GM12878 (cell line): ENCODE data around the gene KIRREL3. TPM values are rescaled to one million over a fixed set of nuclear protein-coding genes. Genes with fewer than 3 reads are reported as not detected.

Source experiments
- ATAC-seq: fragments of 200-7000 bp; cut with Tn5 transposase; 3 replicates; pipeline ENCODE4 v1.9.1; 2020; ENCODE audit warnings: mild to moderate bottlenecking, moderate library complexity
- BruUV-seq: library from RNA; stranded (reverse); fragments of 400-500 nt; replicated peaks from 2 replicates; lab custom pipeline; 2021; lab: Mats Ljungman, UMichigan
- CTCF ChIA-PET: fragments of 300-600 bp; sonication (Branson Sonifier 250); formaldehyde crosslinking; extraction: SDS; loops from one replicate; lab custom pipeline; 2021; ENCODE audit warnings: inconsistent platforms; lab: Yijun Ruan, JAX
- POLR2A ChIA-PET: fragments of 350-600 bp; formaldehyde crosslinking; extraction: SDS; loops from one replicate; lab custom pipeline; 2021; ENCODE audit warnings: inconsistent platforms; lab: Charles Lee
- RAD21 ChIA-PET: fragments of 300-600 bp; sonication (Branson Sonifier 250); formaldehyde crosslinking; loops from one replicate; lab custom pipeline; 2023; ENCODE audit warnings: antibody characterized with exemption; ENCODE audit not compliant: unreplicated experiment; lab: Charles Lee
- SMC1A ChIA-PET: fragments of 300-600 bp; sonication (Branson Sonifier 250); formaldehyde crosslinking; loops from one replicate; lab custom pipeline; 2023; ENCODE audit not compliant: unreplicated experiment, uncharacterized antibody; lab: Charles Lee
- DNase-seq: peaks from one replicate; pipeline ENCODE4 v3.0.0-alpha.2; 2011; ENCODE audit warnings: low read depth, low spot score
- FAIRE-seq: peaks from 3 replicates; lab custom pipeline; 2011; peaks lifted over from hg19 to GRCh38; lab: Jason Lieb, UNC
- H2AFZ ChIP-seq: 2 replicates; pipeline ENCODE4 v1.6.0; 2011; ENCODE audit warnings: low read depth, low read length, control low read depth; ENCODE audit not compliant: control insufficient read depth
- H3K27ac ChIP-seq: 2 replicates; pipeline ENCODE4 v1.5.1; 2011; ENCODE audit warnings: control low read depth; ENCODE audit not compliant: control insufficient read depth, insufficient read depth
- H3K27me3 ChIP-seq, 2 experiments: replicated peaks in 1 of 2; 2 replicates each; pipeline versions ENCODE4 v1.6.0 to v1.6.1; 2011; ENCODE audit warnings: low read length in 1 of 2; ENCODE audit not compliant: control insufficient read depth in 2 of 2, insufficient read depth in 2 of 2
- H3K36me3 ChIP-seq, 2 experiments: 2 replicates each; pipeline ENCODE4 v1.5.1; 2011; ENCODE audit warnings: low read length in 1 of 2; ENCODE audit not compliant: control insufficient read depth in 2 of 2, insufficient read depth in 2 of 2
- H3K4me1 ChIP-seq: 2 replicates; pipeline ENCODE4 v1.6.1; 2011; ENCODE audit warnings: mild to moderate bottlenecking, low read length, moderate library complexity, mixed read lengths; ENCODE audit not compliant: control insufficient read depth, insufficient read depth
- H3K4me2 ChIP-seq: 2 replicates; pipeline ENCODE4 v1.6.0; 2011; ENCODE audit warnings: control low read depth; ENCODE audit not compliant: control insufficient read depth, insufficient read depth
- H3K4me3 ChIP-seq: fragments of 200-600 bp; sonication (generic); 2 replicates; pipeline ENCODE4 v1.5.1; 2016
- H3K79me2 ChIP-seq: 2 replicates; pipeline ENCODE4 v1.6.0; 2011; ENCODE audit warnings: low read length; ENCODE audit not compliant: control insufficient read depth, insufficient read depth
- H3K9ac ChIP-seq: 2 replicates; pipeline ENCODE4 v1.8.0; 2011; ENCODE audit warnings: low read length, control low read depth, mixed read lengths; ENCODE audit not compliant: control insufficient read depth, insufficient read depth
- H3K9me3 ChIP-seq: replicated peaks from 3 replicates; pipeline ENCODE4 v1.5.1; 2011; ENCODE audit warnings: mild to moderate bottlenecking, low read length; ENCODE audit not compliant: control insufficient read depth, insufficient read depth
- H4K20me1 ChIP-seq: 2 replicates; pipeline ENCODE4 v1.6.0; 2011; ENCODE audit not compliant: control insufficient read depth, insufficient read depth
- BHLHE40 ChIP-seq, 2 experiments: fragments of 450-650 bp in 1 of 2; IDR thresholded peaks; 2 replicates each; pipeline ENCODE4 v1.6.1; 2011 to 2017; ENCODE audit warnings: low read depth in 2 of 2, borderline replicate concordance in 1 of 2, improper control_type of control experiment in 1 of 2, low read length in 1 of 2, mild to moderate bottlenecking in 1 of 2
- BMI1 ChIP-seq: fragments of 450-650 bp; IDR thresholded peaks from 2 replicates; pipeline ENCODE4 v1.6.1; 2016; ENCODE audit warnings: mild to moderate bottlenecking, moderate library complexity, borderline replicate concordance
- CBX3 ChIP-seq: fragments of 200-600 bp; sonication (generic); IDR thresholded peaks from 2 replicates; pipeline ENCODE4 v1.6.1; 2016; ENCODE audit warnings: low read depth, borderline replicate concordance
- CUX1 ChIP-seq: IDR thresholded peaks from 2 replicates; pipeline ENCODE4 v1.6.1; 2012; ENCODE audit warnings: improper control_type of control experiment, low read depth, low read length; ENCODE audit not compliant: insufficient replicate concordance
- HCFC1 ChIP-seq: fragments of 150-350 bp; IDR thresholded peaks from 2 replicates; pipeline ENCODE4 v1.6.1; 2014; ENCODE audit warnings: low read length
- KLF5 ChIP-seq: fragments of 450-650 bp; IDR thresholded peaks from 2 replicates; pipeline ENCODE4 v1.6.1; 2014; ENCODE audit warnings: mild to moderate bottlenecking; ENCODE audit not compliant: partially characterized antibody
- POLR2AphosphoS2 ChIP-seq: IDR thresholded peaks from 2 replicates; pipeline ENCODE4 v1.6.1; 2011; ENCODE audit warnings: low read depth, mild to moderate bottlenecking, low read length, improper control_type of control experiment, moderate library complexity
- WGBS: methylation state at CpG from one replicate; pipeline ENCODE4 v1.1.6; 2016; ENCODE audit warnings: low lambda C conversion rate; ENCODE audit not compliant: insufficient replicate concordance, insufficient coverage; ENCODE audit errors: missing lambda C conversion rate; 5-methylcytosine and 5-hydroxymethylcytosine counted together
- in situ Hi-C: fragments of 300-500 bp; cut with MboI; formaldehyde crosslinking; loops from 9 replicates; pipeline ENCODE4 v1.14.3; 2018; ENCODE audit warnings: mixed read lengths
- intact Hi-C: fragments of 100-400 bp; cut with micrococcal nuclease; formaldehyde crosslinking; loops from one replicate; pipeline ENCODE4 v1.14.2; 2022; ENCODE audit not compliant: unreplicated experiment
- polyA plus RNA-seq, 11 experiments: library from polyadenylated mRNA; depleted of rRNA in 4 of 11; unstranded in 6 of 11; stranded (reverse) in 5 of 11; fragments of >200 nt; fragmentation: Nextera tagmentation in 4 of 11; fragmentation: Illumina TruSeq in 1 of 11; extraction: Ambion mirVana in 4 of 11; extraction: Trizol in 1 of 11; gene quantifications; 1 replicate in 1 of 11; 2 replicates in 10 of 11; pipeline versions ENCODE4 v1.2.1 to v1.2.3, GENCODE V29; 2011 to 2016; ENCODE audit warnings: inconsistent platforms in 2 of 11, missing spikeins in 2 of 11, low read depth in 1 of 11
- total RNA-seq, 4 experiments: library from RNA; depleted of rRNA in 3 of 4; stranded (reverse); fragments of >200 nt in 3 of 4; fragmentation: Illumina TruSeq in 1 of 4; extraction: Trizol in 1 of 4; gene quantifications; 2 replicates each; pipeline versions ENCODE4 v1.2.1 to v1.2.3, GENCODE V29; 2013 to 2021
- TF ChIP-seq, protein P1 (sequence below): fragments of 450-650 bp; conservative IDR thresholded peaks from 2 replicates; pipeline ENCODE4 v1.6.1; 2017; ENCODE audit warnings: mild to moderate bottlenecking, moderate library complexity
- TF ChIP-seq, protein P2 (sequence below): fragments of 450-650 bp; formaldehyde crosslinking; IDR thresholded peaks from 2 replicates; pipeline ENCODE4 v1.4.0; 2020; ENCODE audit warnings: mild to moderate bottlenecking, moderate library complexity

The KIRREL3 gene
- total and polyA plus RNA-seq, 10 of the 15 experiments (the other 5 are each of a cell fraction or from before 2014, with no cell fraction given): under 0.01 TPM; not detected in 9

DNA sequence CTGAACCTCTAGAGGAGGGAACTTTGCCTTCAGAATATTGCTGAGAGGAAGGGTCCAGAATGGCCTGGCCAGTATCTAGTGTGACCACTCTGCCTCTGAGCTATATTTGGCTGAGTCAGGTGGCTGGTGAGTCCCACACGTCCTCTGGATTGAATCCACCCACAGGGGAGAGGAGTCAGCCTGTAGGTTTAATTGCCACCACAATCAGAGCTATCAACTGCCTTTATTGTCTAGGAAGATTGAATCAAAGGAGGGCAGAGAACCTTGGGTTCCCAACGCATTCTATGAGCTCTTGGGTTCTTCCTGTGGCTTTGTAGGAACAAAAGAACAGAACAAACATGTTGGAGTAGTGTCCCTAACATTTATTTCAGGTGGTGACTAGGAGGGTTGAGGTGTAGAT, 577.4 kb downstream of the KIRREL3 start (continued):
- TF ChIP-seq, protein P1, sequence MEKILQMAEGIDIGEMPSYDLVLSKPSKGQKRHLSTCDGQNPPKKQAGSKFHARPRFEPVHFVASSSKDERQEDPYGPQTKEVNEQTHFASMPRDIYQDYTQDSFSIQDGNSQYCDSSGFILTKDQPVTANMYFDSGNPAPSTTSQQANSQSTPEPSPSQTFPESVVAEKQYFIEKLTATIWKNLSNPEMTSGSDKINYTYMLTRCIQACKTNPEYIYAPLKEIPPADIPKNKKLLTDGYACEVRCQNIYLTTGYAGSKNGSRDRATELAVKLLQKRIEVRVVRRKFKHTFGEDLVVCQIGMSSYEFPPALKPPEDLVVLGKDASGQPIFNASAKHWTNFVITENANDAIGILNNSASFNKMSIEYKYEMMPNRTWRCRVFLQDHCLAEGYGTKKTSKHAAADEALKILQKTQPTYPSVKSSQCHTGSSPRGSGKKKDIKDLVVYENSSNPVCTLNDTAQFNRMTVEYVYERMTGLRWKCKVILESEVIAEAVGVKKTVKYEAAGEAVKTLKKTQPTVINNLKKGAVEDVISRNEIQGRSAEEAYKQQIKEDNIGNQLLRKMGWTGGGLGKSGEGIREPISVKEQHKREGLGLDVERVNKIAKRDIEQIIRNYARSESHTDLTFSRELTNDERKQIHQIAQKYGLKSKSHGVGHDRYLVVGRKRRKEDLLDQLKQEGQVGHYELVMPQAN: no peak
- no peak for TF ChIP-seq HCFC1

DNA sequence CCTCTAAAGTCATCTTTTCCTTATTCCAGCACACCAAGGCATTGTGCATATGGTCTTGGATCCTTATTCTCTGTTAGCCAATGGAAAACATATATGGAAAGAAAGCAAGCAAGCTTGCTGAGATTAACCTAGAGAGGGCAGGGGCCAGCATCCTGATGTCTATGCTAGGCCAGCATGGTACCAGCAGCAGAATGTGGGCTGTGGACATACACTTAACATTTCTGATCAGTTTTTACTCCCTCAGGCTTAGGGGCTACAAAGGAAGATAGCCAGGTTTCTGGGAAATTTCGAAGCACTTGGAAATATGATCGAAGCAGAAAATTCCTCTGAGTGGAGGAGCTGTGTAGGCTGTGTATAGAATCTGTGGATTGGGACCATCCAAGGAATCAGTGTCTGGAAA, 578.1 kb downstream of the KIRREL3 start:
- H3K27me3 ChIP-seq: no peaks in the 10 kb centered on the region
- H3K4me3 ChIP-seq: no peak overlapping the region
- TF ChIP-seq, protein P2, sequence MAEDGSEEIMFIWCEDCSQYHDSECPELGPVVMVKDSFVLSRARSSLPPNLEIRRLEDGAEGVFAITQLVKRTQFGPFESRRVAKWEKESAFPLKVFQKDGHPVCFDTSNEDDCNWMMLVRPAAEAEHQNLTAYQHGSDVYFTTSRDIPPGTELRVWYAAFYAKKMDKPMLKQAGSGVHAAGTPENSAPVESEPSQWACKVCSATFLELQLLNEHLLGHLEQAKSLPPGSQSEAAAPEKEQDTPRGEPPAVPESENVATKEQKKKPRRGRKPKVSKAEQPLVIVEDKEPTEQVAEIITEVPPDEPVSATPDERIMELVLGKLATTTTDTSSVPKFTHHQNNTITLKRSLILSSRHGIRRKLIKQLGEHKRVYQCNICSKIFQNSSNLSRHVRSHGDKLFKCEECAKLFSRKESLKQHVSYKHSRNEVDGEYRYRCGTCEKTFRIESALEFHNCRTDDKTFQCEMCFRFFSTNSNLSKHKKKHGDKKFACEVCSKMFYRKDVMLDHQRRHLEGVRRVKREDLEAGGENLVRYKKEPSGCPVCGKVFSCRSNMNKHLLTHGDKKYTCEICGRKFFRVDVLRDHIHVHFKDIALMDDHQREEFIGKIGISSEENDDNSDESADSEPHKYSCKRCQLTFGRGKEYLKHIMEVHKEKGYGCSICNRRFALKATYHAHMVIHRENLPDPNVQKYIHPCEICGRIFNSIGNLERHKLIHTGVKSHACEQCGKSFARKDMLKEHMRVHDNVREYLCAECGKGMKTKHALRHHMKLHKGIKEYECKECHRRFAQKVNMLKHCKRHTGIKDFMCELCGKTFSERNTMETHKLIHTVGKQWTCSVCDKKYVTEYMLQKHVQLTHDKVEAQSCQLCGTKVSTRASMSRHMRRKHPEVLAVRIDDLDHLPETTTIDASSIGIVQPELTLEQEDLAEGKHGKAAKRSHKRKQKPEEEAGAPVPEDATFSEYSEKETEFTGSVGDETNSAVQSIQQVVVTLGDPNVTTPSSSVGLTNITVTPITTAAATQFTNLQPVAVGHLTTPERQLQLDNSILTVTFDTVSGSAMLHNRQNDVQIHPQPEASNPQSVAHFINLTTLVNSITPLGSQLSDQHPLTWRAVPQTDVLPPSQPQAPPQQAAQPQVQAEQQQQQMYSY (CRISPR knock-in tag): no peak
- TF ChIP-seq BHLHE40 (IDR thresholded peaks at IDR 0.05; ENCODE audit: borderline replicate concordance in 1 of 2, low read depth in 2 of 2, low read length in 1 of 2): no peak
- no peak for TF ChIP-seq CUX1
- TF ChIP-seq CBX3: no peak
- no peak for TF ChIP-seq KLF5
- TF ChIP-seq BMI1: no peak
- TF ChIP-seq POLR2AphosphoS2: no peak
- no peaks in the 10 kb centered on the region for H4K20me1 ChIP-seq
- DNase-seq: no peak
- in situ Hi-C loops: no loop called here
- H3K9ac ChIP-seq: no peak overlapping the region
- no peak overlapping the region for H3K4me2 ChIP-seq
- SMC1A ChIA-PET: interaction anchor here (1.2 kb wide), 1 partner anchor 111 kb away, joined by 4 read pairs; no protein-coding TSS in a partner anchor
- 0% methylated on average over 2 of the region's 2 CpGs for WGBS
- intact Hi-C loops: no loop called here
- no TSS peak for BruUV-seq
- no peak overlapping the region for H2AFZ ChIP-seq
- POLR2A ChIA-PET: no interaction called here
- no peaks in the 10 kb centered on the region for H3K79me2 ChIP-seq
- RAD21 ChIA-PET: interaction anchor here (1.3 to 1.6 kb wide), 2 partner anchors 59 to 117 kb away, joined by 3 to 4 read pairs; no protein-coding TSS in a partner anchor
- ATAC-seq: no peak
- FAIRE-seq: no peak
- no peaks in the 10 kb centered on the region for H3K36me3 ChIP-seq
- no peak overlapping the region for H3K27ac ChIP-seq
- peaks cover 20% of the 10 kb centered on the region for H3K4me1 ChIP-seq
- H3K9me3 ChIP-seq: no peaks in the 10 kb centered on the region; the same call in 2 of the 3 replicates
- CTCF ChIA-PET: interaction anchor here (1.3 kb wide), 1 partner anchor 58 kb away, joined by 6 read pairs; no protein-coding TSS in a partner anchor
